Fibroblast of villous mesenchyme (primary cell): ENCODE results near the gene ZNF248. TPM values are rescaled to one million over a fixed set of nuclear protein-coding genes. Genes with fewer than 3 reads are reported as not detected.

ENCODE experiments used
- DNase-seq: peaks from one replicate; pipeline ENCODE4 v3.0.0-alpha.2; 2010; ENCODE audit warnings: low read depth
- H3K4me3 ChIP-seq: 2 replicates; pipeline ENCODE4 v1.5.1; 2011; ENCODE audit warnings: low read depth, mild to moderate bottlenecking, low read length
- total RNA-seq: library from RNA; depleted of rRNA; stranded (reverse); fragments of >200 nt; gene quantifications from 2 replicates; pipeline ENCODE4 v1.2.3, GENCODE V29; 2012
- TF ChIP-seq, protein P1 (sequence below): IDR thresholded peaks from 2 replicates; pipeline ENCODE4 v1.5.1; 2012; ENCODE audit warnings: low read depth, mild to moderate bottlenecking, low read length; ENCODE audit not compliant: insufficient read depth

The ZNF248 gene
- total RNA-seq, 1 donor = 12.5 TPM

DNA sequence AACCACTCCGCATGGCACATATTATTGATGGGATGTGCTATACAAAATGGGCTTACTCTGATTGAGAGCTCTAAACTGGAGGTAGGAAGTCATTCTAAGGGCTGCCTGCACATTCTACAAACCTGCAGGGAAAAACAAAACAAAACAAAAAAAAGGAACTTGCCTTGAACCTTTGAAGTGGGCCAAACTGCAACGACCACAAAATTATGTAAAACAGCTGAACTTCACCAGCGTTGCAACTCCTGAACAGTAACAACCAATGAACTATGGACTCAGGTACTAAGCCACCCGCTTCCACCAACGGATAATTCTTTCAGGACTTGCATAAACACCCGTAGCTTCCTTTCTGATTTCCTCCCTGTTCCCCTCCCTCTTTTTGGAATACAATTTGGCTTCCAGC is 80.4 kb downstream of the ZNF248 start:
- H3K4me3 ChIP-seq = no peak overlapping the region
- TF ChIP-seq, protein P1, sequence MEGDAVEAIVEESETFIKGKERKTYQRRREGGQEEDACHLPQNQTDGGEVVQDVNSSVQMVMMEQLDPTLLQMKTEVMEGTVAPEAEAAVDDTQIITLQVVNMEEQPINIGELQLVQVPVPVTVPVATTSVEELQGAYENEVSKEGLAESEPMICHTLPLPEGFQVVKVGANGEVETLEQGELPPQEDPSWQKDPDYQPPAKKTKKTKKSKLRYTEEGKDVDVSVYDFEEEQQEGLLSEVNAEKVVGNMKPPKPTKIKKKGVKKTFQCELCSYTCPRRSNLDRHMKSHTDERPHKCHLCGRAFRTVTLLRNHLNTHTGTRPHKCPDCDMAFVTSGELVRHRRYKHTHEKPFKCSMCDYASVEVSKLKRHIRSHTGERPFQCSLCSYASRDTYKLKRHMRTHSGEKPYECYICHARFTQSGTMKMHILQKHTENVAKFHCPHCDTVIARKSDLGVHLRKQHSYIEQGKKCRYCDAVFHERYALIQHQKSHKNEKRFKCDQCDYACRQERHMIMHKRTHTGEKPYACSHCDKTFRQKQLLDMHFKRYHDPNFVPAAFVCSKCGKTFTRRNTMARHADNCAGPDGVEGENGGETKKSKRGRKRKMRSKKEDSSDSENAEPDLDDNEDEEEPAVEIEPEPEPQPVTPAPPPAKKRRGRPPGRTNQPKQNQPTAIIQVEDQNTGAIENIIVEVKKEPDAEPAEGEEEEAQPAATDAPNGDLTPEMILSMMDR = no peak
- DNase-seq = no peak

DNA sequence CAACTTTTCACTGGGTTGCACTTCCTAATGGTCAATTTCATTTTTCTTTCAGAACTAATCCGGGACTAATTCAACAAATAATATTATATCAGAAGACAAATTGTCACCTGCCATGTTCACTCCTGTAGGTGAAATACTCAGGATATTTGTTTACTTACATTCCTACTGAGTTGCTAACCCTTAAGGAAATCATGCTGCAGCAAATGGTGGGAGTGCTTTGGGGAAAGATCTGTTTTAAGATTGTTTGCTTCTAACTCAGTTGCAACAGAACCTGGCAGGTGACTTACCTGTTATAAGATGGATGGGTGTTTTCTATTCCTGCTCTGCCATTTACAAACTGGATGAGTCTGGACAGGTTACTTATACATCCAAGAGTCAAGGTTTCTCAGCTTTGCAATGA is 81.8 kb downstream of the ZNF248 start:
- TF ChIP-seq, protein P1 = no peak
- DNase-seq = no peak
- no peak overlapping the region for H3K4me3 ChIP-seq

DNA sequence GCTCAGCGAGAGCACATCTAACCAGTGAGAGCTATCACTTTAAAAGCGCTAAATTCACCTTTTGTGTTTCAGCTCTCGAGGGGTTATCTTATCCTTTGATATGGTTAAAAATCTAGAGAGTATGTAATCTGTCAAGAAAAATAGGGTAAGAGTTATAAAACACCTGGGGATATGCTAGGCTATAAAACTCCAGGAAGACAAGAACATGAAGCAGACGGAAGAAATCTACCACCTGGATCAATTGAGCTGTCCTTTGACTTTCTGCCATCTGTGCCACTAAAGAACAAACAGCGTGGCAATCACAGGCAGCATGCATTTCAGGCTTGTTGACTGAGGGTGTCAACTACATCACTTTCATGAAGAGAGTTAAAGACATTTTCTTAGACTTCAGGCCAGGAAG is 83.1 kb downstream of the ZNF248 start:
- TF ChIP-seq, protein P1 = no peak
- DNase-seq = no peak
- H3K4me3 ChIP-seq = no peak overlapping the region

DNA sequence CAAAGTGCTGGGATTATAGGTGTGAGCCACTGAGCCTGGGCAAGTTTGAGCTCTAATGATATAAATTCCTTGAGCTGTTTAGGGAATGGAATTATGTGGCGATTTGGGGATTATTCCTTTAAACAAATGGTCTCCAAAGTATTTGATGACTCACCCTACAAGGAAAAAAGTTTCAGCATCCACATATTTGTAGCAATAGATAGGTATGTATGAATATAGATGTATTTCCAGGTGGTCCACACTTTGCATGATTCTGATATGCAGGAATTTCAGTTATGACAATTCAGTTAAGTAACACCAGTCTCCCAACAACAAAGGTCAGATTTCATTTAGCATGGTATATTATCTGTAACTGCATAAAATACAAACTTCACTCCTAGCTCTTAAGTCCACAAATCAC is 92.2 kb downstream of the ZNF248 start:
- DNase-seq = no peak
- H3K4me3 ChIP-seq = no peak overlapping the region
- TF ChIP-seq, protein P1 = no peak

DNA sequence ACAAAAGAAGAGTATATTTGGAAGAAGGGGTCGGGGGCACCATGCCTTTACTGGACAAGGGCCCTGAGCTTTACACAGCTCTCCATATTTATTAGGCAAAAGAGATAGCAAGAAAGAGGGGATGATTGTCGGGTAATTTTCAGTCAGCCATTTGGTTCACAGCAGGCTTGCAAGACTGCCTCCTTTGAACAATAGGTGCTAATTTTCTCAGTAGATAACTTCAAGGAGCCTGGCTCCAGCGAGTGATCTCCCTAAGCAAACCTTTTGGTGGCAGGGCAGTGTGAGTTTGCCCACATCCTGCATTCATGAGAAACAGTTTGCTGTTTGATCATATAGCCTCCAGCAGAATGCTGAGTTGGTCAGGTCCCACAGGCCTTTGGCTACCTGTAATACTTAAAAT is 94.3 kb downstream of the ZNF248 start:
- no peak for DNase-seq
- TF ChIP-seq, protein P1 = no peak

DNA sequence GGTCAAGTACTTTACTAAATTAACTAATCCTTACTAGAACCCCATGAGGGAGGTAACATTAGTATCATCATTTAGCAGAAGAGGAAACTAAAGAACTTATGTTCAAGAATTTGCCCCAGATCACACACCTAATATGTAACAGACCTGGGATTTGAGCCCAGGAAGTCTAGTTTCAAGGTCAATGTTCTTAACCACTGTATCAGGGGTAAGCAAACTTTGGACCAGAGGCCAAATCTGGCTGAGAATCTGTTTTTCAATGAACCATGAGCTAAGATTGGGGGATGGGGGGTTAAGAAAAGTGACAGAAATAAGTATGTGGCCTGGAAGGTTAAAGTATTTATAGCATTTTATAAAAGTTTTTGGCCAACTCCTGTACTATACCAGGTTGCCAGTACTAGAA is 95.1 kb downstream of the ZNF248 start:
- TF ChIP-seq, protein P1 = no peak
- DNase-seq = no peak
- H3K4me3 ChIP-seq = no peak overlapping the region

More for the DNA sequence above, 94.3 kb downstream of the ZNF248 start:
- H3K4me3 ChIP-seq = no peak overlapping the region

DNA sequence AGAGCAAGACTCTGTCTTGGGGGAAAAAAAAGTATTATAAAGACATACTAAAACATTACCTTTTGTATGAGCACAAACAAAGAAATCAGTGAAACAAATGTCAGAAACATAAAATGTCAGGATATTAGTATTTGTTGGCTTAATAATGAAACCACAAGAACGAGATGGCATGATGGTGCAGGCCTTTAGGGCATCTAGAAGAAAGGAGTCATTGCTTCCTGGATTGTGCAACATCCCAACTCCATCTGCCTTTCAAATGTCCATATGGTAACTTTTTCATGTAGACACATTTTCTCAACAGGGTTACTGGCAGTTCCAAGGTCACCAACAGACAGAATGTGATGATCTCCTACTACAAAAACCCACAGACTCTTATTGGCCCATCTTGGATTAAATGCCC is 96.6 kb downstream of the ZNF248 start:
- DNase-seq = no peak
- TF ChIP-seq, protein P1 = no peak
- no peak overlapping the region for H3K4me3 ChIP-seq
